Trophoblast cell (in vitro differentiated cells and primary cell): Measurements from ENCODE around the gene RAB30.

ENCODE experiments used
- DNase-seq, 2 donors: peaks; one replicate each; pipeline ENCODE4 v3.0.0-alpha.2; 2016
- H2AFZ ChIP-seq: 2 replicates; pipeline ENCODE4 v1.6.1; 2013; ENCODE audit warnings: low read length, moderate library complexity, mild to moderate bottlenecking; ENCODE audit not compliant: insufficient read depth, poor library complexity
- H2AK5ac ChIP-seq: 2 replicates; pipeline ENCODE4 v1.6.1; 2013; ENCODE audit warnings: mild to moderate bottlenecking, low read length
- H2BK120ac ChIP-seq: 2 replicates; pipeline ENCODE4 v1.6.1; 2013; ENCODE audit warnings: low read length, mild to moderate bottlenecking, moderate library complexity; ENCODE audit not compliant: insufficient read depth, poor library complexity
- H2BK12ac ChIP-seq: 2 replicates; pipeline ENCODE4 v1.6.1; 2013; ENCODE audit warnings: mild to moderate bottlenecking, low read length, moderate library complexity
- H2BK5ac ChIP-seq: 2 replicates; pipeline ENCODE4 v1.6.1; 2013; ENCODE audit warnings: low read length, low read depth, moderate library complexity, mild to moderate bottlenecking; ENCODE audit not compliant: poor library complexity
- H3K14ac ChIP-seq: 2 replicates; pipeline ENCODE4 v1.6.1; 2013; ENCODE audit warnings: mild to moderate bottlenecking, low read length
- H3K18ac ChIP-seq: 2 replicates; pipeline ENCODE4 v1.6.1; 2013; ENCODE audit warnings: mild to moderate bottlenecking, low read length
- H3K23ac ChIP-seq: 2 replicates; pipeline ENCODE4 v1.6.1; 2013; ENCODE audit warnings: low read length
- H3K27ac ChIP-seq: 2 replicates; pipeline ENCODE4 v1.5.1; 2013; ENCODE audit warnings: low read depth, mild to moderate bottlenecking, inconsistent platforms, low read length, moderate library complexity
- H3K27me3 ChIP-seq: 2 replicates; pipeline ENCODE4 v1.6.1; 2013; ENCODE audit warnings: inconsistent platforms, mild to moderate bottlenecking, low read length, moderate library complexity; ENCODE audit not compliant: insufficient read depth
- H3K36me3 ChIP-seq, 2 experiments: 1 replicate in 1 of 2; 2 replicates in 1 of 2; pipeline ENCODE4 v1.6.1; 2013; ENCODE audit warnings: low read length in 2 of 2, mild to moderate bottlenecking in 2 of 2, moderate library complexity in 1 of 2; ENCODE audit not compliant: insufficient read depth in 2 of 2, control insufficient read depth in 1 of 2
- H3K4ac ChIP-seq: 2 replicates; pipeline ENCODE4 v1.6.1; 2013; ENCODE audit warnings: low read depth, mild to moderate bottlenecking, low read length, moderate library complexity
- H3K4me1 ChIP-seq, 2 experiments: 1 replicate in 1 of 2; 2 replicates in 1 of 2; pipeline ENCODE4 v1.6.1; 2013; ENCODE audit warnings: low read length in 2 of 2, mild to moderate bottlenecking in 2 of 2, moderate library complexity in 1 of 2; ENCODE audit not compliant: insufficient read depth in 2 of 2, control insufficient read depth in 1 of 2
- H3K4me2 ChIP-seq: 2 replicates; pipeline ENCODE4 v1.6.1; 2013; ENCODE audit warnings: inconsistent platforms, mild to moderate bottlenecking, low read length, moderate library complexity
- H3K4me3 ChIP-seq: 2 replicates; pipeline ENCODE4 v1.5.1; 2013; ENCODE audit warnings: mild to moderate bottlenecking, low read depth, low read length, inconsistent platforms
- H3K79me1 ChIP-seq: one replicate; pipeline ENCODE4 v1.6.1; 2013; ENCODE audit warnings: low read length
- H3K79me2 ChIP-seq: 2 replicates; pipeline ENCODE4 v1.6.1; 2013; ENCODE audit warnings: low read length, mild to moderate bottlenecking; ENCODE audit not compliant: control insufficient read depth, insufficient read depth, poor library complexity
- H3K9ac ChIP-seq: 2 replicates; pipeline ENCODE4 v1.6.1; 2013; ENCODE audit warnings: mild to moderate bottlenecking, low read length
- H3K9me3 ChIP-seq: 2 replicates; pipeline ENCODE4 v1.6.1; 2013; ENCODE audit warnings: low read depth, mild to moderate bottlenecking, control low read depth, inconsistent platforms, low read length; ENCODE audit not compliant: insufficient read depth
- H4K12ac ChIP-seq: 2 replicates; pipeline ENCODE4 v1.6.1; 2013; ENCODE audit warnings: low read depth, mild to moderate bottlenecking, low read length, moderate library complexity
- H4K8ac ChIP-seq: 2 replicates; pipeline ENCODE4 v1.6.1; 2013; ENCODE audit warnings: low read depth, mild to moderate bottlenecking, low read length, moderate library complexity
- H4K91ac ChIP-seq: one replicate; pipeline ENCODE4 v1.6.1; 2013; ENCODE audit warnings: low read depth, mild to moderate bottlenecking, low read length, moderate library complexity
- WGBS: extraction: QIAGEN DNeasy Blood & Tissue Kit; methylation state at CpG from one replicate; pipeline ENCODE4 v1.1.7; 2013; ENCODE audit warnings: missing lambda C conversion rate; ENCODE audit not compliant: insufficient read length, insufficient coverage; ENCODE audit errors: extremely low coverage; 5-methylcytosine and 5-hydroxymethylcytosine counted together

Gene RAB30

GRCh38 chr11:82978422-82979099, 93.1 kb downstream of the RAB30 start:
- Histone ChIP-seq H3K14ac (no peak overlapping the region), H3K79me1 (no peaks in the 10 kb centered on the region), H2AFZ (no peak overlapping the region), H3K4me1 (no peaks in the 10 kb centered on the region), H3K23ac (no peak overlapping the region), H3K9me3 (no peaks in the 10 kb centered on the region), H3K36me3 (peaks cover 0 to 2% of the 10 kb centered on the region in 2 experiments), H3K9ac (no peak overlapping the region), H3K27me3 (no peaks in the 10 kb centered on the region), H3K4ac (no peak overlapping the region), H4K91ac (no peak overlapping the region), H2BK120ac (no peak overlapping the region), H4K12ac (no peak overlapping the region), H3K4me2 (no peak overlapping the region), H3K27ac (no peak overlapping the region), H3K18ac (no peak overlapping the region), H2BK12ac (no peak overlapping the region), H2BK5ac (no peak overlapping the region), H4K8ac (no peak overlapping the region), H3K4me3 (no peak overlapping the region), H2AK5ac (no peak overlapping the region), H3K79me2 (no peaks in the 10 kb centered on the region)
- DNase-seq, result no peak
- WGBS, result 100% methylated on average over 1 of the region's 6 CpGs

GRCh38 chr11:82976786-82977185, 94.9 kb downstream of the RAB30 start:
- H4K8ac ChIP-seq, result no peak overlapping the region
- no peaks in the 10 kb centered on the region for H3K4me1 ChIP-seq
- no peak overlapping the region for H3K9ac ChIP-seq
- H4K12ac ChIP-seq, result no peak overlapping the region
- no peak overlapping the region for H2AFZ ChIP-seq
- no peaks in the 10 kb centered on the region for H3K79me1 ChIP-seq
- no peaks in the 10 kb centered on the region for H3K36me3 ChIP-seq
- H3K4me2 ChIP-seq, result no peak overlapping the region
- H3K18ac ChIP-seq, result no peak overlapping the region
- DNase-seq, result no peak
- H3K4ac ChIP-seq, result no peak overlapping the region
- H3K4me3 ChIP-seq, result no peak overlapping the region
- no peak overlapping the region for H3K27ac ChIP-seq
- H3K27me3 ChIP-seq, result no peaks in the 10 kb centered on the region
- no peak overlapping the region for H3K23ac ChIP-seq
- H2BK120ac ChIP-seq, result no peak overlapping the region
- no peak overlapping the region for H3K14ac ChIP-seq
- H2AK5ac ChIP-seq, result no peak overlapping the region
- H2BK12ac ChIP-seq, result no peak overlapping the region
- H2BK5ac ChIP-seq, result no peak overlapping the region
- H3K79me2 ChIP-seq, result no peaks in the 10 kb centered on the region
- H3K9me3 ChIP-seq, result no peaks in the 10 kb centered on the region
- no peak overlapping the region for H4K91ac ChIP-seq

GRCh38 chr11:82975882-82976281, 95.8 kb downstream of the RAB30 start:
- Histone ChIP-seq H3K4ac (no peak overlapping the region), H3K14ac (no peak overlapping the region), H2BK12ac (no peak overlapping the region), H3K4me1 (no peaks in the 10 kb centered on the region), H2BK5ac (no peak overlapping the region), H2AK5ac (no peak overlapping the region), H4K91ac (no peak overlapping the region), H3K79me1 (no peaks in the 10 kb centered on the region), H3K79me2 (no peaks in the 10 kb centered on the region), H3K23ac (no peak overlapping the region), H3K4me3 (no peak overlapping the region), H3K27ac (no peak overlapping the region), H3K9ac (no peak overlapping the region), H3K18ac (no peak overlapping the region), H4K12ac (no peak overlapping the region), H3K9me3 (no peaks in the 10 kb centered on the region), H2AFZ (no peak overlapping the region), H2BK120ac (no peak overlapping the region), H3K36me3 (no peaks in the 10 kb centered on the region), H3K27me3 (no peaks in the 10 kb centered on the region), H3K4me2 (no peak overlapping the region), H4K8ac (no peak overlapping the region)
- no peak for DNase-seq

GRCh38 chr11:82974851-82975250, 96.8 kb downstream of the RAB30 start:
- H3K79me1 ChIP-seq, result no peaks in the 10 kb centered on the region
- H4K12ac ChIP-seq, result no peak overlapping the region
- no peak overlapping the region for H3K4me3 ChIP-seq
- H3K4me2 ChIP-seq, result no peak overlapping the region
- H3K18ac ChIP-seq, result no peak overlapping the region
- no peak overlapping the region for H4K91ac ChIP-seq
- no peak overlapping the region for H2AK5ac ChIP-seq
- no peak overlapping the region for H3K9ac ChIP-seq
- no peak overlapping the region for H2BK120ac ChIP-seq
- H2BK5ac ChIP-seq, result no peak overlapping the region
- H3K27ac ChIP-seq, result no peak overlapping the region
- H3K36me3 ChIP-seq, result no peaks in the 10 kb centered on the region
- no peak overlapping the region for H2BK12ac ChIP-seq
- H3K27me3 ChIP-seq, result no peaks in the 10 kb centered on the region
- no peaks in the 10 kb centered on the region for H3K9me3 ChIP-seq
- H4K8ac ChIP-seq, result no peak overlapping the region
- no peak overlapping the region for H3K23ac ChIP-seq
- no peak for DNase-seq
- H2AFZ ChIP-seq, result no peak overlapping the region
- H3K14ac ChIP-seq, result no peak overlapping the region
- H3K4ac ChIP-seq, result no peak overlapping the region
- H3K79me2 ChIP-seq, result no peaks in the 10 kb centered on the region
- WGBS, result no CpG with 5 or more reads among the region's 2 CpGs
- H3K4me1 ChIP-seq, result no peaks in the 10 kb centered on the region
